Caco-2 (cell line): ENCODE measurements around the gene SERP1. TPM values are rescaled to one million over a fixed set of nuclear protein-coding genes. Genes with fewer than 3 reads are reported as not detected.

Source experiments
- BruUV-seq: library from RNA; stranded (reverse); fragments of 400-500 nt; replicated peaks from 2 replicates; lab custom pipeline; 2021; lab: Mats Ljungman, UMichigan
- CTCF ChIA-PET: fragments of 300-600 bp; sonication (Branson Sonifier 250); formaldehyde crosslinking; loops from one replicate; lab custom pipeline; 2022; ENCODE audit warnings: antibody characterized with exemption; lab: Charles Lee
- POLR2A ChIA-PET: fragments of 300-600 bp; sonication (Branson Sonifier 250); formaldehyde crosslinking; loops from one replicate; lab custom pipeline; 2022; ENCODE audit warnings: antibody characterized with exemption; lab: Charles Lee
- DNase-seq, 2 experiments: peaks; one replicate each; pipeline versions ENCODE4 v3.0.0 to v3.0.0-alpha.2; 2020 to 2022
- H3K27me3 ChIP-seq: replicated peaks from 2 replicates; pipeline ENCODE4 v1.6.0; 2011; ENCODE audit warnings: low read length; ENCODE audit not compliant: control insufficient read depth, insufficient read depth
- H3K36me3 ChIP-seq: 2 replicates; pipeline ENCODE4 v1.5.1; 2011; ENCODE audit warnings: low read length; ENCODE audit not compliant: control insufficient read depth, insufficient read depth
- H3K4me1 ChIP-seq: fragments of 250-450 bp; sonication (Bioruptor Pico); 2 replicates; pipeline ENCODE4 v1.5.1; 2020; ENCODE audit warnings: mild to moderate bottlenecking
- H3K4me3 ChIP-seq: 2 replicates; pipeline ENCODE4 v1.5.1; 2011; ENCODE audit warnings: low read depth, mild to moderate bottlenecking, control low read depth, low read length
- H3K9me3 ChIP-seq: fragments of 250-450 bp; sonication (Bioruptor Pico); 2 replicates; pipeline ENCODE4 v1.5.1; 2020; ENCODE audit warnings: mild to moderate bottlenecking, moderate library complexity
- H3K27ac Mint-ChIP-seq: one replicate; pipeline ENCODE4 v1.8.0; 2022; ENCODE audit warnings: mixed read lengths; ENCODE audit not compliant: unreplicated experiment
- H3K27me3 Mint-ChIP-seq: one replicate; pipeline ENCODE4 v1.8.0; 2022; ENCODE audit warnings: mixed read lengths; ENCODE audit not compliant: insufficient read depth, unreplicated experiment
- H3K36me3 Mint-ChIP-seq: one replicate; pipeline ENCODE4 v1.8.0; 2022; ENCODE audit warnings: mild to moderate bottlenecking, mixed read lengths; ENCODE audit not compliant: insufficient read depth, unreplicated experiment
- H3K4me1 Mint-ChIP-seq: one replicate; pipeline ENCODE4 v1.8.0; 2022; ENCODE audit warnings: low read depth, mixed read lengths; ENCODE audit not compliant: unreplicated experiment
- H3K4me3 Mint-ChIP-seq: one replicate; pipeline ENCODE4 v1.8.0; 2022; ENCODE audit warnings: mild to moderate bottlenecking, moderate library complexity, mixed read lengths; ENCODE audit not compliant: unreplicated experiment
- H3K9me3 Mint-ChIP-seq: one replicate; pipeline ENCODE4 v1.8.0; 2022; ENCODE audit warnings: mixed read lengths; ENCODE audit not compliant: unreplicated experiment
- intact Hi-C: fragments of 100-400 bp; cut with micrococcal nuclease; formaldehyde crosslinking; loops from one replicate; pipeline ENCODE4 v1.10.0; 2022; ENCODE audit not compliant: unreplicated experiment
- total RNA-seq: library from RNA; stranded (reverse); gene quantifications from 2 replicates; pipeline ENCODE4 v1.2.3, GENCODE V29; 2022
- TF ChIP-seq, protein P1 (sequence below), 2 experiments: fragments of 200-600 bp in 1 of 2; IDR thresholded peaks; 1 replicate in 1 of 2; 2 replicates in 1 of 2; pipeline versions ENCODE4 v1.5.1 to v1.8.0; 2011 to 2022; ENCODE audit warnings: antibody characterized with exemption in 1 of 2, control low read depth in 1 of 2, inconsistent platforms in 1 of 2, low read depth in 1 of 2, low read length in 1 of 2, mild to moderate bottlenecking in 1 of 2, moderate library complexity in 1 of 2; ENCODE audit not compliant: insufficient read depth in 1 of 2, severe bottlenecking in 1 of 2, unreplicated experiment in 1 of 2

The SERP1 gene
- total RNA-seq, 1 experiment from 2014 or later = 89.4 TPM

DNA sequence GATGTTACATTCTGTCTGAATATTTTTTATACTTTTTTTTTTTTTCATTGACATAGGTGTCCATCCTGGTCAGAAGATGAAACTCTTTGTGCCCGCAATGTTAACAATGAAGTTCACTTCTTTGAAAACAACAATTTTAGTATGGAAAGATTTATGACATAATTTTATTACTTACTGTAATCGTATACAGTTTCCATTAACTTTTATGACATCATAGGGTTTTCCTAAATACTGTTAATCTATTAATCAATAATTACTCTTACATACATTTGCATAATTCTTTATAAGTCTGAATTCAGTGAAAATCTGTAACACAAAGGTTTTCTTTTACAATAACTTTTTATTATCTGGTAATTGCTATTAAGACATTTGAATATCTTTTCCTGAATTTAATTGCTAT lies 17.9 kb upstream of the SERP1 start:
- Histone ChIP-seq H3K4me1 (no peaks in the 10 kb centered on the region), H3K9me3 (no peaks in the 10 kb centered on the region), H3K4me3 (no peak overlapping the region), H3K36me3 (no peaks in the 10 kb centered on the region), H3K27me3 (no peaks in the 10 kb centered on the region)
- DNase-seq = no peak
- Mint-ChIP-seq H3K27ac (no peak overlapping the region), H3K4me1 (no peaks in the 10 kb centered on the region), H3K4me3 (no peak overlapping the region), H3K27me3 (no peaks in the 10 kb centered on the region), H3K36me3 (peaks cover 31% of the 10 kb centered on the region), H3K9me3 (no peaks in the 10 kb centered on the region)
- ChIA-PET CTCF (no interaction called here), POLR2A (no interaction called here)
- intact Hi-C loops = no loop called here
- TF ChIP-seq, protein P1, sequence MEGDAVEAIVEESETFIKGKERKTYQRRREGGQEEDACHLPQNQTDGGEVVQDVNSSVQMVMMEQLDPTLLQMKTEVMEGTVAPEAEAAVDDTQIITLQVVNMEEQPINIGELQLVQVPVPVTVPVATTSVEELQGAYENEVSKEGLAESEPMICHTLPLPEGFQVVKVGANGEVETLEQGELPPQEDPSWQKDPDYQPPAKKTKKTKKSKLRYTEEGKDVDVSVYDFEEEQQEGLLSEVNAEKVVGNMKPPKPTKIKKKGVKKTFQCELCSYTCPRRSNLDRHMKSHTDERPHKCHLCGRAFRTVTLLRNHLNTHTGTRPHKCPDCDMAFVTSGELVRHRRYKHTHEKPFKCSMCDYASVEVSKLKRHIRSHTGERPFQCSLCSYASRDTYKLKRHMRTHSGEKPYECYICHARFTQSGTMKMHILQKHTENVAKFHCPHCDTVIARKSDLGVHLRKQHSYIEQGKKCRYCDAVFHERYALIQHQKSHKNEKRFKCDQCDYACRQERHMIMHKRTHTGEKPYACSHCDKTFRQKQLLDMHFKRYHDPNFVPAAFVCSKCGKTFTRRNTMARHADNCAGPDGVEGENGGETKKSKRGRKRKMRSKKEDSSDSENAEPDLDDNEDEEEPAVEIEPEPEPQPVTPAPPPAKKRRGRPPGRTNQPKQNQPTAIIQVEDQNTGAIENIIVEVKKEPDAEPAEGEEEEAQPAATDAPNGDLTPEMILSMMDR (IDR thresholded peaks at IDR 0.05; ENCODE audit: insufficient read depth in 1 of 2, low read depth in 1 of 2, low read length in 1 of 2, severe bottlenecking in 1 of 2, unreplicated experiment in 1 of 2) = no peak
- BruUV-seq = no TSS peak

DNA sequence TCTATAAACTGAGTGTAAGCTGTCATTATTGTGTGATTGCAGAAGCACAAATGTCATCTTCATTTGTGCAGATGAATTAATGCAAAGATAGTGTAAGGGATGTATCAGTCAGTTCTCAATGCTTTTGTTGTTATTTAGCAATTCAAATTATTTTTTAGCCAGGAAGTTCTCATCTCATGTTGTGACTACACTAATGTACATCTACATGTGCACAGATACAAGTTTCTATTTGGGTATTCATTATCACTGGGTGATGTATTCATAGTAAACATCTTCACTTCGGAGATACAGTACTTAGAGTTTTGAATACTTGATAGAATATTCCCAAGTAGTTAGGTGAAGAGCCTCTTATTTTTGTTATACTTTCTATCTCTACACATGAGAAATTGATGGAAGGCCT lies 11.4 kb upstream of the SERP1 start:
- TF ChIP-seq, protein P1 (IDR thresholded peaks at IDR 0.05; ENCODE audit: insufficient read depth in 1 of 2, low read depth in 1 of 2, low read length in 1 of 2, severe bottlenecking in 1 of 2, unreplicated experiment in 1 of 2) = no peak
- H3K4me3 Mint-ChIP-seq = no peak overlapping the region
- peaks cover 26% of the 10 kb centered on the region for H3K36me3 Mint-ChIP-seq
- CTCF ChIA-PET = no interaction called here
- no TSS peak for BruUV-seq
- POLR2A ChIA-PET = no interaction called here
- Histone ChIP-seq H3K4me1 (no peaks in the 10 kb centered on the region), H3K4me3 (no peak overlapping the region), H3K27me3 (no peaks in the 10 kb centered on the region), H3K36me3 (no peaks in the 10 kb centered on the region), H3K9me3 (no peaks in the 10 kb centered on the region)
- H3K27me3 Mint-ChIP-seq = no peaks in the 10 kb centered on the region
- intact Hi-C loops = no loop called here
- no peaks in the 10 kb centered on the region for H3K9me3 Mint-ChIP-seq
- DNase-seq = no peak
- peaks cover 7% of the 10 kb centered on the region for H3K4me1 Mint-ChIP-seq
- no peak overlapping the region for H3K27ac Mint-ChIP-seq

DNA sequence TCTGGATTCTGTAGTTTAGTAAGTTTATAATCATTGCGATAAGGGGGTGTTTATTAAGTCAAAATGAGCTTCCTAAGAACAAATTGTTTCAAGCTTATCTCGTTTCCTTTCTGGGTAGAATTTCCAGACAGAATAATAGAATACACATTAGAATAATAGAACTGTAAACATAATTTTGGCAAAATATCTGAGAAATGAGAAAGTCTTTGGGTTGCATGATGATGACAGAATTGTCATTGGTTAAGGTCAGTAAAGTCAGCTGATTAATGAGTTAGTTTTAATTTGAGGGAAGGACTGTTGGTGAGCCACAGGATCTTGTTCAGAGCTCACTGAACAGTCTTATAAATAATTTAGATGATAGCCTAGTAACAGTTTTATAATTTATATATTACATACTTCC lies 10.5 kb upstream of the SERP1 start:
- ChIA-PET CTCF (no interaction called here), POLR2A (interaction anchor here (1.8 kb wide), 1 partner anchor 11 kb away, joined by 3 read pairs; the partner anchor contains the start of gene SERP1)
- Histone ChIP-seq H3K36me3 (no peaks in the 10 kb centered on the region), H3K4me1 (no peaks in the 10 kb centered on the region), H3K9me3 (no peaks in the 10 kb centered on the region), H3K27me3 (no peaks in the 10 kb centered on the region), H3K4me3 (no peak overlapping the region)
- H3K4me3 Mint-ChIP-seq = no peak overlapping the region
- no peak for DNase-seq
- intact Hi-C loops = no loop called here
- no peaks in the 10 kb centered on the region for H3K27me3 Mint-ChIP-seq
- no peaks in the 10 kb centered on the region for H3K9me3 Mint-ChIP-seq
- peaks cover 7% of the 10 kb centered on the region for H3K4me1 Mint-ChIP-seq
- TF ChIP-seq, protein P1 (IDR thresholded peaks at IDR 0.05; ENCODE audit: insufficient read depth in 1 of 2, low read depth in 1 of 2, low read length in 1 of 2, severe bottlenecking in 1 of 2, unreplicated experiment in 1 of 2) = no peak
- H3K36me3 Mint-ChIP-seq = peaks cover 32% of the 10 kb centered on the region
- no peak overlapping the region for H3K27ac Mint-ChIP-seq
- BruUV-seq = no TSS peak
